HEK293 (cell line): Measurements from ENCODE around the gene MOCS3.

ENCODE experiments used
- CTCF ChIA-PET: fragments of 350-600 bp; formaldehyde crosslinking; extraction: SDS; loops from one replicate; lab custom pipeline; 2021; ENCODE audit warnings: antibody characterized with exemption; lab: Yijun Ruan, JAX
- POLR2A ChIA-PET: fragments of 300-600 bp; formaldehyde crosslinking; extraction: SDS; loops from one replicate; lab custom pipeline; 2020; ENCODE audit warnings: antibody characterized with exemption, inconsistent platforms; lab: Yijun Ruan, JAX
- H3K27ac ChIP-seq: fragments of 200-500 bp; sonication (Bioruptor generic); 2 replicates; pipeline ENCODE4 v1.5.1; 2014; ENCODE audit warnings: low read depth, low read length, control low read depth, inconsistent platforms; ENCODE audit errors: extremely low read depth
- H3K36me3 ChIP-seq, 2 experiments: fragments of 200-500 bp in 1 of 2; sonication (Bioruptor generic) in 1 of 2; 1 replicate in 1 of 2; 2 replicates in 1 of 2; pipeline ENCODE4 v1.5.1; 2014 to 2017; ENCODE audit warnings: inconsistent platforms in 2 of 2, low read length in 2 of 2; ENCODE audit not compliant: control insufficient read depth in 2 of 2, insufficient read depth in 1 of 2
- H3K4me1 ChIP-seq: fragments of 200-500 bp; sonication (Bioruptor generic); 2 replicates; pipeline ENCODE4 v1.5.1; 2014; ENCODE audit warnings: mild to moderate bottlenecking, low read length, inconsistent platforms; ENCODE audit not compliant: control insufficient read depth, insufficient read depth
- H3K4me3 ChIP-seq: 2 replicates; pipeline ENCODE4 v1.5.1; 2011; ENCODE audit warnings: low read depth, mild to moderate bottlenecking, control low read depth, low read length, moderate library complexity
- H3K9me3 ChIP-seq: fragments of 200-500 bp; sonication (Bioruptor generic); 2 replicates; pipeline ENCODE4 v1.5.1; 2014; ENCODE audit warnings: low read depth, low read length, inconsistent platforms; ENCODE audit not compliant: control insufficient read depth, insufficient read depth
- CTCF ChIP-seq: fragments of 450-650 bp; formaldehyde crosslinking; IDR thresholded peaks from 2 replicates; pipeline ENCODE4 v1.5.1; 2016; ENCODE audit warnings: missing biosample characterization, missing genetic modification characterization
- EGR2 ChIP-seq: fragments of 450-650 bp; formaldehyde crosslinking; IDR thresholded peaks from 2 replicates; pipeline ENCODE4 v1.5.1; 2016; ENCODE audit warnings: low read depth, missing biosample characterization, missing genetic modification characterization
- GLIS2 ChIP-seq: fragments of 450-650 bp; formaldehyde crosslinking; IDR thresholded peaks from 2 replicates; pipeline ENCODE4 v1.5.1; 2016; ENCODE audit warnings: missing biosample characterization, missing genetic modification characterization
- MYNN ChIP-seq: fragments of 450-650 bp; formaldehyde crosslinking; IDR thresholded peaks from 2 replicates; pipeline ENCODE4 v1.5.1; 2016; ENCODE audit warnings: missing biosample characterization, missing genetic modification characterization, borderline replicate concordance
- OVOL3 ChIP-seq: fragments of 450-650 bp; formaldehyde crosslinking; IDR thresholded peaks from 2 replicates; pipeline ENCODE4 v1.5.1; 2016; ENCODE audit warnings: missing biosample characterization, missing genetic modification characterization
- TSHZ1 ChIP-seq: fragments of 450-650 bp; formaldehyde crosslinking; IDR thresholded peaks from 2 replicates; pipeline ENCODE4 v1.5.1; 2016; ENCODE audit warnings: missing biosample characterization, missing genetic modification characterization, borderline replicate concordance
- ZBTB10 ChIP-seq: fragments of 450-650 bp; formaldehyde crosslinking; IDR thresholded peaks from 2 replicates; pipeline ENCODE4 v1.5.1; 2016; ENCODE audit warnings: missing biosample characterization, missing genetic modification characterization
- ZNF10 ChIP-seq: fragments of 450-650 bp; formaldehyde crosslinking; IDR thresholded peaks from 2 replicates; pipeline ENCODE4 v1.5.1; 2017; ENCODE audit warnings: missing biosample characterization, missing genetic modification characterization
- ZNF155 ChIP-seq: fragments of 450-650 bp; formaldehyde crosslinking; IDR thresholded peaks from 2 replicates; pipeline ENCODE4 v1.5.1; 2016; ENCODE audit warnings: missing biosample characterization, missing genetic modification characterization
- ZNF184 ChIP-seq: fragments of 450-650 bp; IDR thresholded peaks from 2 replicates; pipeline ENCODE4 v1.5.1; 2018; ENCODE audit warnings: missing biosample characterization, mild to moderate bottlenecking, missing genetic modification characterization
- ZNF24 ChIP-seq: fragments of 450-650 bp; formaldehyde crosslinking; IDR thresholded peaks from 2 replicates; pipeline ENCODE4 v1.5.1; 2016; ENCODE audit warnings: missing biosample characterization, missing genetic modification characterization
- ZNF37A ChIP-seq: fragments of 450-650 bp; IDR thresholded peaks from 2 replicates; pipeline ENCODE4 v1.5.1; 2018; ENCODE audit warnings: missing biosample characterization, missing genetic modification characterization
- ZNF398 ChIP-seq: fragments of 450-650 bp; formaldehyde crosslinking; IDR thresholded peaks from 2 replicates; pipeline ENCODE4 v1.5.1; 2017; ENCODE audit warnings: missing biosample characterization, missing genetic modification characterization
- ZNF555 ChIP-seq: fragments of 450-650 bp; formaldehyde crosslinking; conservative IDR thresholded peaks from 2 replicates; pipeline ENCODE4 v1.5.1; 2017; ENCODE audit warnings: missing biosample characterization, mild to moderate bottlenecking, missing genetic modification characterization, inconsistent platforms
- ZNF560 ChIP-seq: fragments of 450-650 bp; formaldehyde crosslinking; IDR thresholded peaks from 2 replicates; pipeline ENCODE4 v1.5.1; 2017; ENCODE audit warnings: missing biosample characterization, missing genetic modification characterization, borderline replicate concordance
- ZNF580 ChIP-seq: fragments of 450-650 bp; formaldehyde crosslinking; IDR thresholded peaks from 2 replicates; pipeline ENCODE4 v1.5.1; 2016; ENCODE audit warnings: missing biosample characterization, missing genetic modification characterization
- ZNF585B ChIP-seq: fragments of 450-650 bp; formaldehyde crosslinking; IDR thresholded peaks from 2 replicates; pipeline ENCODE4 v1.5.1; 2016; ENCODE audit warnings: missing biosample characterization, missing genetic modification characterization
- ZNF621 ChIP-seq: fragments of 450-650 bp; formaldehyde crosslinking; IDR thresholded peaks from 2 replicates; pipeline ENCODE4 v1.5.1; 2017; ENCODE audit warnings: missing biosample characterization, missing genetic modification characterization
- ZNF791 ChIP-seq: fragments of 450-650 bp; formaldehyde crosslinking; IDR thresholded peaks from 2 replicates; pipeline ENCODE4 v1.5.1; 2016; ENCODE audit warnings: missing biosample characterization, missing genetic modification characterization
- ZNF830 ChIP-seq: fragments of 450-650 bp; IDR thresholded peaks from 2 replicates; pipeline ENCODE4 v1.5.0; 2018; ENCODE audit warnings: missing biosample characterization, missing genetic modification characterization, low read depth, mild to moderate bottlenecking, moderate library complexity

The MOCS3 gene

GRCh38 chr20:51004305-51004727 lies 45.7 kb downstream of the MOCS3 start:
- H3K4me3 ChIP-seq = no peak overlapping the region
- no peak for TF ChIP-seq OVOL3 (tag by site-specific recombination)
- TF ChIP-seq ZNF155 (tag by site-specific recombination) = no peak
- no peak for TF ChIP-seq ZNF580
- TF ChIP-seq ZNF184 = no peak
- no peak for TF ChIP-seq MYNN (tag by site-specific recombination)
- no peak for TF ChIP-seq ZNF585B (tag by site-specific recombination)
- no peak for TF ChIP-seq ZBTB10 (tag by site-specific recombination)
- TF ChIP-seq ZNF791 (tag by site-specific recombination) = no peak
- no peak for TF ChIP-seq GLIS2
- TF ChIP-seq ZNF555 (tag by site-specific recombination) = no peak
- TF ChIP-seq ZNF398 (tag by site-specific recombination) = no peak
- no peak for TF ChIP-seq ZNF621
- TF ChIP-seq TSHZ1 (tag by site-specific recombination) = no peak
- no peak for TF ChIP-seq ZNF10
- no peak for TF ChIP-seq ZNF24 (tag by site-specific recombination)
- no peak for TF ChIP-seq ZNF830 (tag by site-specific recombination)
- no peak for TF ChIP-seq CTCF
- no peak for TF ChIP-seq ZNF37A
- TF ChIP-seq EGR2 (tag by site-specific recombination) = no peak
- TF ChIP-seq ZNF560 = no peak
- TF ChIP-seq, all 188 proteins: peak for 0
- Histone ChIP-seq H3K9me3 (no peaks in the 10 kb centered on the region), H3K36me3 (peaks cover 0 to 37% of the 10 kb centered on the region in 2 experiments; a peak in 1 of 3 replicates), H3K4me1 (no peaks in the 10 kb centered on the region), H3K27ac (no peak overlapping the region)
- ChIA-PET CTCF (interaction anchor here (1.2 kb wide), 1 partner anchor 11 kb away, joined by 5 read pairs; no protein-coding TSS in a partner anchor), POLR2A (no interaction called here)
